Prostate gland (tissue), 2 donors: ENCODE measurements around the gene DNAI2. TPM values are rescaled to one million over a fixed set of nuclear protein-coding genes. Genes with fewer than 3 reads are reported as not detected.

Experiments used
- DNase-seq: peaks from one replicate; pipeline ENCODE4 v3.0.0-alpha.2; 2019; ENCODE audit warnings: low spot score
- H3K27ac ChIP-seq, 2 donors: fragments of 200-600 bp; sonication (generic); 2 replicates each; pipeline ENCODE4 v1.5.1; 2017 to 2019
- H3K27me3 ChIP-seq: fragments of 200-600 bp; sonication (generic); replicated peaks from 2 replicates; pipeline ENCODE4 v1.5.1; 2019; ENCODE audit not compliant: insufficient read depth
- H3K36me3 ChIP-seq, 2 donors: fragments of 200-600 bp; sonication (generic); 1 replicate in 1 of 2; 2 replicates in 1 of 2; pipeline versions ENCODE4 v1.5.1 to v1.8.1; 2017 to 2019
- H3K4me1 ChIP-seq: fragments of 200-600 bp; sonication (generic); replicated peaks from 2 replicates; pipeline ENCODE4 v1.5.1; 2019
- H3K4me3 ChIP-seq, 2 donors: fragments of 200-600 bp; sonication (generic); 2 replicates each; pipeline ENCODE4 v1.5.1; 2017 to 2019
- H3K9me3 ChIP-seq: fragments of 200-600 bp; sonication (generic); 2 replicates; pipeline ENCODE4 v1.5.1; 2017
- CTCF ChIP-seq, 4 experiments: fragments of 200-600 bp in 2 of 4; fragments of 450-650 bp in 2 of 4; sonication (generic) in 2 of 4; IDR thresholded peaks; 1 replicate in 3 of 4; 2 replicates in 1 of 4; pipeline ENCODE4 v1.5.1; 2016 to 2019; ENCODE audit warnings: antibody characterized with exemption in 4 of 4, mild to moderate bottlenecking in 2 of 4, moderate library complexity in 2 of 4
- POLR2A ChIP-seq: fragments of 450-650 bp; IDR thresholded peaks from one replicate; pipeline ENCODE4 v1.6.1; 2016; ENCODE audit warnings: antibody characterized with exemption, mild to moderate bottlenecking
- POLR2AphosphoS5 ChIP-seq: sonication (generic); formaldehyde crosslinking; IDR thresholded peaks from one replicate; pipeline ENCODE4 v1.6.1; 2017; ENCODE audit warnings: antibody characterized with exemption
- WGBS: methylation state at CpG from one replicate; pipeline ENCODE4 v1.1.5; 2018; 5-methylcytosine and 5-hydroxymethylcytosine counted together
- intact Hi-C: fragments of 100-400 bp; cut with DNase I; formaldehyde crosslinking; loops from one replicate; pipeline ENCODE4 v1.14.2; 2022
- total RNA-seq, 2 donors: library from RNA; depleted of rRNA; stranded (reverse); fragments of >200 nt; gene quantifications; one replicate each; pipeline ENCODE4 v1.1.0, GENCODE V29; 2016

DNAI2 gene
- total RNA-seq, 2 donors from 2014 or later: 4.3 TPM; not detected in 1

GRCh38 chr17:74328487-74328886, 54.5 kb downstream of the DNAI2 start:
- no peak for TF ChIP-seq POLR2A
- TF ChIP-seq POLR2AphosphoS5: no peak
- no peak for TF ChIP-seq CTCF (IDR thresholded peaks at IDR 0.05)
- Histone ChIP-seq H3K9me3 (no peaks in the 10 kb centered on the region), H3K4me1 (peaks cover 12% of the 10 kb centered on the region), H3K27ac (no peak overlapping the region), H3K4me3 (no peak overlapping the region), H3K27me3 (no peaks in the 10 kb centered on the region), H3K36me3 (no peaks in the 10 kb centered on the region)
- intact Hi-C loops: no loop called here
- DNase-seq: no peak
- 96% methylated on average over 3 of the region's 3 CpGs for WGBS

DNA sequence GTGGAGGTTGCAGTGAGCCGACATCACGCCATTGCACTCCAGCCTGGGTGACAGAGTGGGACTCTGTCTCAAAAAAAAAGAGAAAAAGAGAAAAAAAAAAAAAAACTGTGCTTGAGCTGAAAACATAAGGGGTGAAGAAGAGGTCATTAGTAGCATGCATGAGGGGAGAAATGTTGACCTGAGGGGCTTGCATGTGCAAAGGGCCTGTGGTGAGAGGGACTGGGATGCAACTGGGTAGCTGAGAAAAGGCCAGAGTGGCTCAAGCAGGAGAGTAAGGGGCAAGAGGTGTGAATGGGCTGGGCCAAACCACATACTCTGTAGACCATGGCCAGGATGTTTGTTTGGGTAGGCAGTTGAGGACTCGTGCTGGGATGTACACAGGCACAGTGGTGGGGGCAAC, 55.3 kb downstream of the DNAI2 start:
- Histone ChIP-seq H3K9me3 (no peaks in the 10 kb centered on the region), H3K27me3 (no peaks in the 10 kb centered on the region)
- WGBS: 86% methylated on average over 3 of the region's 3 CpGs

GRCh38 chr17:74330446-74330845, 56.4 kb downstream of the DNAI2 start:
- Histone ChIP-seq H3K27ac (no peak overlapping the region), H3K4me3 (no peak overlapping the region), H3K27me3 (no peaks in the 10 kb centered on the region), H3K9me3 (no peaks in the 10 kb centered on the region), H3K36me3 (no peaks in the 10 kb centered on the region), H3K4me1 (peaks cover 11% of the 10 kb centered on the region)
- WGBS: 58% methylated on average over 8 of the region's 8 CpGs
- intact Hi-C loops: no loop called here
- DNase-seq: no peak
- TF ChIP-seq POLR2A (no peak), CTCF (IDR thresholded peaks at IDR 0.05) (no peak), POLR2AphosphoS5 (no peak)

More for the DNA sequence above, 55.3 kb downstream of the DNAI2 start:
- no peak for DNase-seq
- intact Hi-C loops: no loop called here
- no peak overlapping the region for H3K27ac ChIP-seq
- no peaks in the 10 kb centered on the region for H3K36me3 ChIP-seq
- peaks cover 12% of the 10 kb centered on the region for H3K4me1 ChIP-seq
- TF ChIP-seq POLR2A: no peak
- no peak for TF ChIP-seq CTCF (IDR thresholded peaks at IDR 0.05)
- TF ChIP-seq POLR2AphosphoS5: no peak
- H3K4me3 ChIP-seq: no peak overlapping the region

DNA sequence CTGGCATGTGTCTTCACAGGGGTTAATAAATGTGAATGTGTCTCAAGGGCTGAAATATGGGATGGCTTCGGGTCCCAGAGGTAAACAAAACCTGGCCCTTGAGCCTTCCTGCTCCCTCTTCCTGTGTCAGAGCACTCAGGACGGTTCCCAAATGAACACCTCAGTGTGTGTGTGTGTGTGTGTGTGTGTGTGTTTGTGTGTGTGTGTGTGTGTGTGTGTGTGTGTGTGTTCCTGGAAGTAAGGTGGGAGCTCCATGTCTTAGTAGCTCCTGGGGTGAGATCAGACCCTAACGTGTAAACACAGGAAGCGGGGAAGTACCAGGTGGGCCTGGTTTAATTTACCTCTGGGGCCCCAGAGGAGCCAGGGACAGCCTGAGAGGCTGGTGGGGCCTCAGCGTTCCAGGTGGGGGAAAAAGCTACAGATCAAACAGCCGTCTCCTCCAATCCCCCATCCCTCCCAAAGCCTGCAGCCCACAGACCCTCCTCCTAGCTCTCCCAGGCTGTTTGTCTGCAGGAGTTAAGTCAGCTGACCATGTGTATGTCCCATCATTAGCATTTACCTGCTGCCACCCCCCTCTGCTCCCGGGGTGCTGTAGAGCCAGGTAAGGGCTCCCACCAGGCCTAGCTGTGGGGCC, 58.1 kb downstream of the DNAI2 start:
- no peaks in the 10 kb centered on the region for H3K9me3 ChIP-seq
- DNase-seq: no peak
- no peak overlapping the region for H3K27ac ChIP-seq
- no peak overlapping the region for H3K4me3 ChIP-seq
- 74% methylated on average over 7 of the region's 7 CpGs for WGBS
- intact Hi-C loops: no loop called here
- H3K36me3 ChIP-seq: no peaks in the 10 kb centered on the region
- H3K4me1 ChIP-seq: no peaks in the 10 kb centered on the region
- H3K27me3 ChIP-seq: no peaks in the 10 kb centered on the region
- no peak for TF ChIP-seq CTCF (IDR thresholded peaks at IDR 0.05)
- TF ChIP-seq POLR2AphosphoS5: no peak
- TF ChIP-seq POLR2A: no peak

DNA sequence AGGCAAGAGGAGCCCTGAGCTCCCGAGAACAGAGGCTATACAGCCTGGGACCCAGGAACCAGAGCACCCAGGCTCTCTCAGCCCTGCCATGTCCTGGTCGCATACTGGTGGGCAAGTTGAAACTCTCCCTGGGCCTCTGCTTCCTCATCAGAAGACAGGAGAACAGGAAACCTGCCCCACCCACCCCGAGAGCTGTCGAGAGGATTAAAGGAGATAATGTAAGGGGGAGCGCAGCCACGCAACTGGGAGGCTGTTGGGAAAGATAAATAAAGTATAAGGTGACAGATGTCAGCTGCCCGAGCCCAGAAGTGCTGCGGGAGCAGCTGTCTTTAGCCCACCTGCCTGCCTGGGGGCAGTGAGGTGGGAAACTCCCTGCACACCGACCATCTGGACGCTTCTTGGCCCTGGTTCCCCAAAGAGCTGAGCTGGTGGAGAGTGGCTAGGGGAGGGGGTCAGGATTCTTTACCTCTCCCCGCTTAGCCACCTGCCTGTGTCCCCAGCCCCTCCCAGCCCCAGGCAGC, 58.8 kb downstream of the DNAI2 start:
- H3K4me3 ChIP-seq: no peak overlapping the region
- no peak for TF ChIP-seq CTCF (IDR thresholded peaks at IDR 0.05)
- TF ChIP-seq POLR2AphosphoS5: no peak
- TF ChIP-seq POLR2A: no peak
- 35% methylated on average over 11 of the region's 11 CpGs for WGBS
- no peak overlapping the region for H3K27ac ChIP-seq
- intact Hi-C loops: no loop called here
- DNase-seq: no peak
- no peaks in the 10 kb centered on the region for H3K9me3 ChIP-seq
- no peaks in the 10 kb centered on the region for H3K36me3 ChIP-seq
- H3K27me3 ChIP-seq: no peaks in the 10 kb centered on the region
- no peaks in the 10 kb centered on the region for H3K4me1 ChIP-seq
